Measurements from ENCODE around the gene CPT2. TPM values are rescaled to one million over a fixed set of nuclear protein-coding genes. Genes with fewer than 3 reads are reported as not detected.

CPT2 gene
- total and polyA plus RNA-seq, 2 of the 4 experiments (the other 2 are of a cell fraction): 15.8 to 16.0 TPM

- Histone ChIP-seq H3K36me3 (ENCODE audit: control insufficient read depth, insufficient read depth, low read length) (peaks cover 16% of the 10 kb centered on the region), H3K9ac (ENCODE audit: low read depth, low read length) (peak overlapping the region; percentile 97), H2BK15ac (ENCODE audit: low read depth, low read length) (0 out of 3 replicates have a peak overlapping the region, but pooled peaks have one; percentile 8), H3K9me1 (ENCODE audit: insufficient read depth, low read length) (peaks cover 21% of the 10 kb centered on the region), H3K27ac (ENCODE audit: insufficient read depth, low read length) (peak overlapping the region; percentile 93), H3K56ac (ENCODE audit: extremely low read depth, insufficient read depth, low read length) (peak overlapping the region; percentile 64), H2BK20ac (ENCODE audit: low read depth, low read length) (0 out of 2 replicates have a peak overlapping the region, but pooled peaks have one; percentile 8), H3K23ac (ENCODE audit: low read depth, low read length) (peak overlapping the region; percentile 91), H2AFZ (replicated peaks; ENCODE audit: low read length, poor library complexity) (peak overlapping the region; percentile 99), H3K79me1 (ENCODE audit: low read depth in 1 of 2, low read length in 2 of 2) (peaks cover 19 to 36% of the 10 kb centered on the region in 2 experiments), H3K4me2 (ENCODE audit: low read depth, low read length) (peak overlapping the region; percentile 99), H2BK120ac (ENCODE audit: low read depth, low read length) (no peak overlapping the region), H3K18ac (ENCODE audit: low read depth, low read length) (peak overlapping the region; percentile 82; the same call in 1 of the 2 replicates), H3K4me3 (ENCODE audit: insufficient read depth, low read depth, low read length) (peak overlapping the region; percentile 98), H3K27me3 (ENCODE audit: control insufficient read depth, insufficient read depth, low read length) (no peaks in the 10 kb centered on the region), H4K5ac (ENCODE audit: low read depth, low read length) (peak overlapping the region; percentile 100), H3K4ac (ENCODE audit: low read depth, low read length) (peak overlapping the region; percentile 98), H4K20me1 (ENCODE audit: insufficient read depth, low read length) (no peaks in the 10 kb centered on the region), H3K9me3 (ENCODE audit: control insufficient read depth, insufficient read depth, low read length) (no peaks in the 10 kb centered on the region), H3K4me1 (ENCODE audit: control insufficient read depth, insufficient read depth, low read length) (peaks cover 8% of the 10 kb centered on the region), H4K91ac (ENCODE audit: insufficient read depth, low read depth, low read length) (peak overlapping the region; percentile 89), H2AK9ac (replicated peaks; ENCODE audit: low read depth, low read length, poor library complexity) (peak overlapping the region; percentile 98), H2AK5ac (ENCODE audit: low read depth, low read length) (peak overlapping the region; percentile 98), H3K14ac (replicated peaks; ENCODE audit: low read depth, low read length) (peak overlapping the region; percentile 99), H2BK5ac (ENCODE audit: low read depth, low read length, poor library complexity, severe bottlenecking) (peak overlapping the region; percentile 95), H4K8ac (ENCODE audit: low read depth in 2 of 2, low read length in 2 of 2) (peak overlapping the region; percentile 97 to 99)
- intact Hi-C loops (cut with micrococcal nuclease): no loop called here
- ChIA-PET CTCF (no interaction called here), POLR2A (ENCODE audit: unreplicated experiment) (no interaction called here)
- no peak for TF ChIP-seq BHLHE40 (IDR thresholded peaks at IDR 0.05; ENCODE audit: low read depth, low read length)
- TF ChIP-seq FOS (IDR thresholded peaks at IDR 0.05; ENCODE audit: low read depth, low read length): no peak
- TF ChIP-seq, protein P1, sequence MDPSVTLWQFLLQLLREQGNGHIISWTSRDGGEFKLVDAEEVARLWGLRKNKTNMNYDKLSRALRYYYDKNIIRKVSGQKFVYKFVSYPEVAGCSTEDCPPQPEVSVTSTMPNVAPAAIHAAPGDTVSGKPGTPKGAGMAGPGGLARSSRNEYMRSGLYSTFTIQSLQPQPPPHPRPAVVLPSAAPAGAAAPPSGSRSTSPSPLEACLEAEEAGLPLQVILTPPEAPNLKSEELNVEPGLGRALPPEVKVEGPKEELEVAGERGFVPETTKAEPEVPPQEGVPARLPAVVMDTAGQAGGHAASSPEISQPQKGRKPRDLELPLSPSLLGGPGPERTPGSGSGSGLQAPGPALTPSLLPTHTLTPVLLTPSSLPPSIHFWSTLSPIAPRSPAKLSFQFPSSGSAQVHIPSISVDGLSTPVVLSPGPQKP (IDR thresholded peaks at IDR 0.05; ENCODE audit: borderline replicate concordance, low read depth, low read length): no peak
- no peak for TF ChIP-seq RAD21 (IDR thresholded peaks at IDR 0.05; ENCODE audit: low read length)
- dilution Hi-C loops (cut with HindIII; ENCODE audit: low sequenced_read_pairs, unreplicated experiment): no loop called here
- BruUV-seq (replicated peaks): no TSS peak
- WGBS, 2 experiments (ENCODE audit: extremely low coverage in 2 of 2, insufficient read length in 1 of 2): 50% methylated on average over 1 of the region's 3 CpGs; no CpG with 5 or more reads in 1 of the 2 experiments
- in situ Hi-C loops (cut with MboI; ENCODE audit: low sequenced_read_pairs): no loop called here
- ATAC-seq (ENCODE audit: low read depth) (no peak), DNase-seq (no peak)
These were observed 24.3 kb downstream of the CPT2 start for GRCh38 chr1:53220962-53221286.
